ENCODE results near the gene MAMLD1.

GRCh38 chrX:150529587-150529986 is 166.5 kb downstream of the MAMLD1 start:
- no peak for TF ChIP-seq CHD1 (IDR thresholded peaks at IDR 0.05; ENCODE audit: low read length)
- TF ChIP-seq REST (IDR thresholded peaks at IDR 0.05; ENCODE audit: borderline replicate concordance) = no peak
- TF ChIP-seq REST (CRISPR knock-in tag; IDR thresholded peaks at IDR 0.05; ENCODE audit: low read depth) = no peak
- TF ChIP-seq CTCF (IDR thresholded peaks at IDR 0.05 in 2 of 3, conservative IDR thresholded peaks at IDR 0.05 in 1 of 3; ENCODE audit: insufficient read depth in 2 of 3, low read depth in 1 of 3, low read length in 3 of 3) = no peak
- TF ChIP-seq, protein P1, sequence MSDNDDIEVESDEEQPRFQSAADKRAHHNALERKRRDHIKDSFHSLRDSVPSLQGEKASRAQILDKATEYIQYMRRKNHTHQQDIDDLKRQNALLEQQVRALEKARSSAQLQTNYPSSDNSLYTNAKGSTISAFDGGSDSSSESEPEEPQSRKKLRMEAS (CRISPR knock-in tag; IDR thresholded peaks at IDR 0.05) = no peak
- no peak for TF ChIP-seq RCOR1 (IDR thresholded peaks at IDR 0.05; ENCODE audit: borderline replicate concordance in 1 of 2, low read depth in 2 of 2, low read length in 2 of 2)
- no peak for TF ChIP-seq SIN3B (IDR thresholded peaks at IDR 0.05; ENCODE audit: low read depth)
- TF ChIP-seq ESRRA (IDR thresholded peaks at IDR 0.05; ENCODE audit: borderline replicate concordance, low read depth) = no peak

Measured in K562 (cell line).